A549 (cell line): ENCODE results near the gene DYNC2H1.

Experiments
- CTCF ChIP-seq: fragments of >200 bp; sonication (Bioruptor Twin); formaldehyde crosslinking; IDR thresholded peaks from 3 replicates; pipeline ENCODE4 v1.5.1; 2016
- EHMT2 ChIP-seq: fragments of 200-600 bp; sonication (generic); IDR thresholded peaks from 2 replicates; pipeline ENCODE4 v1.6.1; 2016; ENCODE audit warnings: antibody characterized with exemption, low read depth, mild to moderate bottlenecking, moderate library complexity
- FOSL2 ChIP-seq, 2 experiments: fragments of 450-650 bp in 1 of 2; fragments of >200 bp in 1 of 2; sonication (Bioruptor Twin) in 1 of 2; formaldehyde crosslinking; IDR thresholded peaks; 2 replicates each; pipeline versions ENCODE4 v1.5.0 to v1.6.1; 2016 to 2020; ENCODE audit warnings: mild to moderate bottlenecking in 1 of 2, moderate library complexity in 1 of 2
- HOXB5 ChIP-seq: fragments of 250-450 bp; sonication (Bioruptor Pico); IDR thresholded peaks from 2 replicates; pipeline ENCODE4 v1.5.0; 2020; ENCODE audit warnings: mild to moderate bottlenecking, moderate library complexity
- MAFK ChIP-seq: fragments of 450-650 bp; IDR thresholded peaks from 2 replicates; pipeline ENCODE4 v1.6.1; 2014; ENCODE audit not compliant: partially characterized antibody
- MYC ChIP-seq: IDR thresholded peaks from 2 replicates; pipeline ENCODE4 v1.6.1; 2012; ENCODE audit warnings: mild to moderate bottlenecking, inconsistent platforms, low read length, improper control_type of control experiment, borderline replicate concordance
- RARB ChIP-seq: fragments of 250-450 bp; sonication (Bioruptor Pico); IDR thresholded peaks from 2 replicates; pipeline ENCODE4 v1.8.0; 2021; ENCODE audit warnings: mild to moderate bottlenecking, moderate library complexity
- REST ChIP-seq: fragments of 200-600 bp; sonication (generic); IDR thresholded peaks from 2 replicates; pipeline ENCODE4 v1.6.1; 2016; ENCODE audit warnings: antibody characterized with exemption, mild to moderate bottlenecking, moderate library complexity
- RFX5 ChIP-seq: fragments of 450-650 bp; IDR thresholded peaks from 2 replicates; pipeline ENCODE4 v1.7.1; 2014; ENCODE audit warnings: antibody characterized with exemption, mild to moderate bottlenecking, moderate library complexity
- RNF2 ChIP-seq: fragments of 200-600 bp; sonication (generic); IDR thresholded peaks from 2 replicates; pipeline ENCODE4 v1.6.1; 2016; ENCODE audit warnings: low read depth, mild to moderate bottlenecking, antibody characterized with exemption, moderate library complexity, borderline replicate concordance

- no peak for TF ChIP-seq FOSL2 (IDR thresholded peaks at IDR 0.05)
- no peak for TF ChIP-seq FOSL2 (CRISPR knock-in tag; IDR thresholded peaks at IDR 0.05)
- no peak for TF ChIP-seq CTCF
- TF ChIP-seq EHMT2 = no peak
- TF ChIP-seq RFX5 = no peak
- TF ChIP-seq RARB = no peak
- TF ChIP-seq HOXB5 (CRISPR knock-in tag) = no peak
- no peak for TF ChIP-seq RNF2
- no peak for TF ChIP-seq MYC
- TF ChIP-seq MAFK = no peak
- TF ChIP-seq REST = no peak
Observed at GRCh38 chr11:103486604-103487003, 377.4 kb downstream of the DYNC2H1 start.
